ENCODE data around the gene GPR18.

- no peak for TF ChIP-seq POLR2A (IDR thresholded peaks at IDR 0.05)
- TF ChIP-seq CTCF (IDR thresholded peaks at IDR 0.05) = no peak
Observed at GRCh38 chr13:99224021-99224420, 34.2 kb downstream of the GPR18 start.
